ENCODE measurements around the gene YTHDC1. TPM values are rescaled to one million over a fixed set of nuclear protein-coding genes. Genes with fewer than 3 reads are reported as not detected.

The YTHDC1 gene
- total RNA-seq, 1 experiment from 2014 or later: 44.5 TPM

GRCh38 chr4:68361146-68361589 lies 11.3 kb upstream of the YTHDC1 start:
- H3K9me3 ChIP-seq (ENCODE audit: control insufficient read depth, insufficient read depth, low read depth, low read length): no peaks in the 10 kb centered on the region
- BruUV-seq (replicated peaks): no TSS peak
- TF ChIP-seq SIN3A (IDR thresholded peaks at IDR 0.05; ENCODE audit: borderline replicate concordance, insufficient read depth, low read depth, low read length) (no peak), POLR2AphosphoS5 (IDR thresholded peaks at IDR 0.05; ENCODE audit: low read depth, low read length) (no peak), REST (IDR thresholded peaks at IDR 0.05; ENCODE audit: insufficient read depth in 1 of 2, low read depth in 2 of 2, low read length in 1 of 2) (no peak), TCF7L2 (IDR thresholded peaks at IDR 0.05; ENCODE audit: low read depth, low read length) (no peak), CTCF (IDR thresholded peaks at IDR 0.05) (no peak)
- in situ Hi-C loops (cut with HindIII; ENCODE audit: low pct_unique_long_range_greater_than_20kb, low sequenced_read_pairs) (no loop called here), intact Hi-C loops (cut with micrococcal nuclease; ENCODE audit: unreplicated experiment) (no loop called here)
- H3K36me3 ChIP-seq (ENCODE audit: control insufficient read depth, insufficient read depth, low read length): no peaks in the 10 kb centered on the region
- no peak overlapping the region for H3K4me3 ChIP-seq (ENCODE audit: low read depth in 2 of 2, low read length in 2 of 2)
- ATAC-seq (no peak), DNase-seq (ENCODE audit: low read depth, low spot score) (no peak)
- H3K27me3 ChIP-seq (ENCODE audit: control insufficient read depth, insufficient read depth, low read length): no peaks in the 10 kb centered on the region
- H3K4me1 ChIP-seq (ENCODE audit: control insufficient read depth, insufficient read depth, low read length): no peaks in the 10 kb centered on the region
- H3K27ac ChIP-seq (ENCODE audit: low read length): no peak overlapping the region
- ChIA-PET CTCF (no interaction called here), POLR2A (no interaction called here)

- in situ Hi-C loops (cut with HindIII; ENCODE audit: low pct_unique_long_range_greater_than_20kb, low sequenced_read_pairs): no loop called here
- Histone ChIP-seq H3K4me3 (ENCODE audit: low read depth in 2 of 2, low read length in 2 of 2) (no peak overlapping the region), H3K27me3 (ENCODE audit: control insufficient read depth, insufficient read depth, low read length) (no peaks in the 10 kb centered on the region), H3K36me3 (ENCODE audit: control insufficient read depth, insufficient read depth, low read length) (no peaks in the 10 kb centered on the region), H3K4me1 (ENCODE audit: control insufficient read depth, insufficient read depth, low read length) (no peaks in the 10 kb centered on the region), H3K27ac (ENCODE audit: low read length) (no peak overlapping the region), H3K9me3 (ENCODE audit: control insufficient read depth, insufficient read depth, low read depth, low read length) (no peaks in the 10 kb centered on the region)
- intact Hi-C loops (cut with micrococcal nuclease; ENCODE audit: unreplicated experiment): no loop called here
- BruUV-seq (replicated peaks): no TSS peak
- ChIA-PET CTCF (no interaction called here), POLR2A (no interaction called here)
- DNase-seq (ENCODE audit: low read depth, low spot score) (no peak), ATAC-seq (no peak)
- TF ChIP-seq TCF7L2 (IDR thresholded peaks at IDR 0.05; ENCODE audit: low read depth, low read length) (no peak), CTCF (IDR thresholded peaks at IDR 0.05) (no peak), SIN3A (IDR thresholded peaks at IDR 0.05; ENCODE audit: borderline replicate concordance, insufficient read depth, low read depth, low read length) (no peak)
Measured at GRCh38 chr4:68360231-68360968, 10.5 kb upstream of the YTHDC1 start.

Measured in Panc1 (cell line).